ENCODE results near the gene CACNG4. TPM values are rescaled to one million over a fixed set of nuclear protein-coding genes. Genes with fewer than 3 reads are reported as not detected.

CACNG4 gene
- polyA plus RNA-seq, 1 experiment, result 0.25 TPM

GRCh38 chr17:66953630-66954020 lies 10.9 kb upstream of the CACNG4 start:
- Histone ChIP-seq H3K27ac (ENCODE audit: low read depth, low read length) (no peak overlapping the region), H3K27me3 (ENCODE audit: control insufficient read depth, insufficient read depth, low read length) (no peaks in the 10 kb centered on the region), H3K9me3 (ENCODE audit: control insufficient read depth, insufficient read depth, low read length) (peaks cover 6% of the 10 kb centered on the region), H3K4me3 (ENCODE audit: low read depth, low read length) (no peak overlapping the region)
- ChIA-PET POLR2A (no interaction called here), CTCF (no interaction called here)
- DNase-seq (ENCODE audit: low read depth, low spot score), result no peak
- no peak for TF ChIP-seq CTCF (IDR thresholded peaks at IDR 0.05; ENCODE audit: low read depth, low read length)

GRCh38 chr17:66954632-66955031 lies 9.9 kb upstream of the CACNG4 start:
- TF ChIP-seq CTCF (IDR thresholded peaks at IDR 0.05; ENCODE audit: low read depth, low read length), result no peak
- no peak overlapping the region for H3K4me3 ChIP-seq (ENCODE audit: low read depth, low read length)
- peaks cover under 1% of the 10 kb centered on the region for H3K27me3 ChIP-seq (ENCODE audit: control insufficient read depth, insufficient read depth, low read length)
- peaks cover 6% of the 10 kb centered on the region for H3K9me3 ChIP-seq (ENCODE audit: control insufficient read depth, insufficient read depth, low read length)
- POLR2A ChIA-PET, result no interaction called here
- DNase-seq (ENCODE audit: low read depth, low spot score), result no peak
- CTCF ChIA-PET, result no interaction called here
- no peak overlapping the region for H3K27ac ChIP-seq (ENCODE audit: low read depth, low read length)

GRCh38 chr17:66955821-66956220 lies 8.7 kb upstream of the CACNG4 start:
- H3K27ac ChIP-seq (ENCODE audit: low read depth, low read length), result no peak overlapping the region
- ChIA-PET POLR2A (no interaction called here), CTCF (no interaction called here)
- DNase-seq (ENCODE audit: low read depth, low spot score), result no peak
- H3K27me3 ChIP-seq (ENCODE audit: control insufficient read depth, insufficient read depth, low read length), result peaks cover 11% of the 10 kb centered on the region
- TF ChIP-seq CTCF (IDR thresholded peaks at IDR 0.05; ENCODE audit: low read depth, low read length), result no peak
- H3K4me3 ChIP-seq (ENCODE audit: low read depth, low read length), result no peak overlapping the region
- H3K9me3 ChIP-seq (ENCODE audit: control insufficient read depth, insufficient read depth, low read length), result no peaks in the 10 kb centered on the region

GRCh38 chr17:66956941-66957340 lies 7.6 kb upstream of the CACNG4 start:
- Histone ChIP-seq H3K9me3 (ENCODE audit: control insufficient read depth, insufficient read depth, low read length) (no peaks in the 10 kb centered on the region), H3K27ac (ENCODE audit: low read depth, low read length) (no peak overlapping the region), H3K4me3 (ENCODE audit: low read depth, low read length) (no peak overlapping the region), H3K27me3 (ENCODE audit: control insufficient read depth, insufficient read depth, low read length) (peaks cover 13% of the 10 kb centered on the region)
- TF ChIP-seq CTCF (IDR thresholded peaks at IDR 0.05; ENCODE audit: low read depth, low read length), result no peak
- no peak for DNase-seq (ENCODE audit: low read depth, low spot score)
- ChIA-PET CTCF (no interaction called here), POLR2A (no interaction called here)

- ChIA-PET POLR2A (no interaction called here), CTCF (no interaction called here)
- DNase-seq (ENCODE audit: low read depth, low spot score), result no peak
- no peak overlapping the region for H3K27ac ChIP-seq (ENCODE audit: low read depth, low read length)
- H3K9me3 ChIP-seq (ENCODE audit: control insufficient read depth, insufficient read depth, low read length), result no peaks in the 10 kb centered on the region
- no peak overlapping the region for H3K4me3 ChIP-seq (ENCODE audit: low read depth, low read length)
- H3K27me3 ChIP-seq (ENCODE audit: control insufficient read depth, insufficient read depth, low read length), result peaks cover 15% of the 10 kb centered on the region
- TF ChIP-seq CTCF (IDR thresholded peaks at IDR 0.05; ENCODE audit: low read depth, low read length), result no peak
Measured at GRCh38 chr17:66957343-66957742, 7.2 kb upstream of the CACNG4 start.
